HepG2 (cell line): Measurements from ENCODE around the gene RGS7. TPM values are rescaled to one million over a fixed set of nuclear protein-coding genes. Genes with fewer than 3 reads are reported as not detected.

Source experiments
- ATAC-seq: fragments of 200-7000 bp; cut with Tn5 transposase; 3 replicates; pipeline ENCODE4 v1.9.1; 2020; ENCODE audit warnings: mild to moderate bottlenecking, moderate library complexity
- BruUV-seq: library from RNA; stranded (reverse); fragments of 400-500 nt; replicated peaks from 2 replicates; lab custom pipeline; 2021; lab: Mats Ljungman, UMichigan
- CTCF ChIA-PET: fragments of 300-600 bp; formaldehyde crosslinking; extraction: SDS; loops from one replicate; lab custom pipeline; 2021; ENCODE audit warnings: low total read pairs, inconsistent platforms, low intra/inter-chr PET ratio; lab: Yijun Ruan, JAX
- POLR2A ChIA-PET: fragments of 350-600 bp; sonication (Branson Sonifier 250); formaldehyde crosslinking; loops from one replicate; lab custom pipeline; 2020; ENCODE audit warnings: antibody characterized with exemption, inconsistent platforms; lab: Yijun Ruan, JAX
- DNase-seq: peaks from one replicate; pipeline ENCODE4 v3.0.0-alpha.2; 2015; ENCODE audit warnings: low spot score
- FAIRE-seq: peaks from 3 replicates; lab custom pipeline; 2011; peaks lifted over from hg19 to GRCh38; lab: Jason Lieb, UNC
- H2AFZ ChIP-seq: one replicate; pipeline ENCODE4 v1.6.1; 2011; ENCODE audit warnings: low read length, inconsistent platforms
- H3K27ac ChIP-seq: fragments of 300-600 bp; 3 replicates; pipeline ENCODE4 v1.8.0; 2011; ENCODE audit warnings: mixed run types, mild to moderate bottlenecking, mixed read lengths, low read length, inconsistent platforms; ENCODE audit not compliant: insufficient read depth; ENCODE audit errors: extremely low read length
- H3K27me3 ChIP-seq, 2 experiments: fragments of 200-600 bp in 1 of 2; 2 replicates in 1 of 2; 3 replicates in 1 of 2; pipeline versions ENCODE4 v1.6.0 to v1.8.0; 2011; ENCODE audit warnings: low read length in 2 of 2, mild to moderate bottlenecking in 2 of 2, moderate library complexity in 2 of 2, inconsistent platforms in 1 of 2; ENCODE audit not compliant: insufficient read depth in 2 of 2, control insufficient read depth in 1 of 2
- H3K36me3 ChIP-seq, 2 experiments: fragments of 200-600 bp in 1 of 2; replicated peaks in 1 of 2; 2 replicates in 1 of 2; 3 replicates in 1 of 2; pipeline versions ENCODE4 v1.5.1 to v1.8.0; 2011; ENCODE audit warnings: low read length in 2 of 2, inconsistent platforms in 1 of 2; ENCODE audit not compliant: insufficient read depth in 2 of 2, control insufficient read depth in 1 of 2
- H3K4me1 ChIP-seq: 2 replicates; pipeline ENCODE4 v1.5.1; 2012; ENCODE audit warnings: low read length, inconsistent platforms; ENCODE audit not compliant: insufficient read depth
- H3K4me2 ChIP-seq: 2 replicates; pipeline ENCODE4 v1.6.0; 2011; ENCODE audit warnings: low read depth, low read length, inconsistent platforms
- H3K4me3 ChIP-seq, 3 experiments: fragments of 200-600 bp in 1 of 3; sonication (generic), shearing (Covaris generic) in 1 of 3; replicated peaks in 1 of 3; 2 replicates each; pipeline ENCODE4 v1.5.1; 2011 to 2016; ENCODE audit warnings: low read length in 3 of 3, inconsistent platforms in 2 of 3, low read depth in 2 of 3, mild to moderate bottlenecking in 2 of 3, control low read depth in 1 of 3, mixed read lengths in 1 of 3; ENCODE audit not compliant: insufficient read depth in 1 of 3
- H3K79me2 ChIP-seq: one replicate; pipeline ENCODE4 v1.6.1; 2011; ENCODE audit warnings: low read length, inconsistent platforms; ENCODE audit not compliant: insufficient read depth
- H3K9ac ChIP-seq: 2 replicates; pipeline ENCODE4 v1.6.0; 2011; ENCODE audit warnings: mild to moderate bottlenecking, low read depth, low read length, inconsistent platforms; ENCODE audit not compliant: insufficient read depth
- H3K9me3 ChIP-seq: 2 replicates; pipeline ENCODE4 v1.5.1; 2012; ENCODE audit warnings: mild to moderate bottlenecking, low read length
- H4K20me1 ChIP-seq: 2 replicates; pipeline ENCODE4 v1.6.0; 2011; ENCODE audit warnings: inconsistent platforms, mild to moderate bottlenecking, low read length, moderate library complexity; ENCODE audit not compliant: insufficient read depth
- AGO1 ChIP-seq: fragments of 200-400 bp; formaldehyde crosslinking; IDR thresholded peaks from 2 replicates; pipeline ENCODE4 v1.6.1; 2017; ENCODE audit warnings: mild to moderate bottlenecking, low read depth, low read length, moderate library complexity; ENCODE audit not compliant: poor library complexity, severe bottlenecking
- CENPX ChIP-seq: sonication (generic); formaldehyde crosslinking; IDR thresholded peaks from 2 replicates; pipeline ENCODE4 v1.9.0; 2021; ENCODE audit warnings: mild to moderate bottlenecking, missing genetic modification reagents, moderate library complexity
- FOSL1 ChIP-seq: sonication (generic); formaldehyde crosslinking; IDR thresholded peaks from 2 replicates; pipeline ENCODE4 v1.9.0; 2021; ENCODE audit warnings: missing genetic modification reagents, borderline replicate concordance
- IRF9 ChIP-seq: sonication (generic); formaldehyde crosslinking; IDR thresholded peaks from 2 replicates; pipeline ENCODE4 v1.8.0; 2022; ENCODE audit warnings: missing genetic modification reagents, mild to moderate bottlenecking, borderline replicate concordance
- KAT8 ChIP-seq: IDR thresholded peaks from 2 replicates; pipeline ENCODE4 v1.6.1; 2016; ENCODE audit warnings: missing genetic modification reagents, missing compliant biosample characterization
- PLRG1 ChIP-seq: fragments of 450-650 bp; conservative IDR thresholded peaks from 2 replicates; pipeline ENCODE4 v1.6.1; 2016
- POGZ ChIP-seq: sonication (generic); formaldehyde crosslinking; IDR thresholded peaks from 2 replicates; pipeline ENCODE4 v1.4.0; 2020; ENCODE audit warnings: mild to moderate bottlenecking, missing genetic modification reagents
- RXRB ChIP-seq: IDR thresholded peaks from 2 replicates; pipeline ENCODE4 v1.6.1; 2016; ENCODE audit warnings: borderline replicate concordance, missing genetic modification reagents, missing compliant biosample characterization
- SMAD3 ChIP-seq: sonication (generic); formaldehyde crosslinking; IDR thresholded peaks from 2 replicates; pipeline ENCODE4 v1.4.0; 2020; ENCODE audit warnings: missing genetic modification reagents
- SNAPC2 ChIP-seq: sonication (generic); formaldehyde crosslinking; IDR thresholded peaks from 2 replicates; pipeline ENCODE4 v1.8.1; 2022; ENCODE audit warnings: mild to moderate bottlenecking, missing genetic modification reagents
- TCF12 ChIP-seq, 2 experiments: fragments of 450-650 bp in 1 of 2; sonication (generic) in 1 of 2; formaldehyde crosslinking in 1 of 2; IDR thresholded peaks; 2 replicates each; pipeline versions ENCODE4 v1.6.1 to v1.8.0; 2017 to 2022; ENCODE audit warnings: antibody characterized with exemption in 1 of 2, mild to moderate bottlenecking in 1 of 2, missing genetic modification reagents in 1 of 2, moderate library complexity in 1 of 2
- ZBTB39 ChIP-seq: sonication (generic); formaldehyde crosslinking; IDR thresholded peaks from 2 replicates; pipeline ENCODE4 v1.5.0; 2020; ENCODE audit warnings: missing genetic modification reagents
- ZNF556 ChIP-seq: sonication (generic); formaldehyde crosslinking; IDR thresholded peaks from 2 replicates; pipeline ENCODE4 v1.4.0; 2020; ENCODE audit warnings: mild to moderate bottlenecking, missing genetic modification reagents, borderline replicate concordance
- ZNF7 ChIP-seq: IDR thresholded peaks from 2 replicates; pipeline ENCODE4 v1.6.1; 2016; ENCODE audit warnings: missing biosample characterization, missing genetic modification reagents
- ZNF768 ChIP-seq: sonication (generic); formaldehyde crosslinking; IDR thresholded peaks from 2 replicates; pipeline ENCODE4 v1.4.0; 2020; ENCODE audit warnings: missing genetic modification reagents
- whole genome bisulfite sequencing: methylation state at CpG from one replicate; pipeline ENCODE4 v1.1.6; 2017; ENCODE audit warnings: low lambda C conversion rate; 5-methylcytosine and 5-hydroxymethylcytosine counted together
- in situ Hi-C: cut with HindIII; loops from 2 replicates; pipeline ENCODE4 v1.10.0; 2017; ENCODE audit warnings: low pct_unique_long_range_greater_than_20kb; ENCODE audit not compliant: extremely low pct_ligation_motif_present
- intact Hi-C: fragments of 100-400 bp; cut with micrococcal nuclease; formaldehyde crosslinking; loops from one replicate; pipeline ENCODE4 v1.10.0; 2022; ENCODE audit not compliant: unreplicated experiment
- polyA plus RNA-seq, 8 experiments: library from polyadenylated mRNA; depleted of rRNA in 3 of 8; stranded (reverse) in 7 of 8; unstranded in 1 of 8; fragments of >200 nt; fragmentation: Illumina TruSeq in 4 of 8; extraction: Trizol in 4 of 8; gene quantifications; 2 replicates each; pipeline versions ENCODE4 v1.2.1 to v1.2.3, GENCODE V29; 2011 to 2016; ENCODE audit warnings: low read depth in 4 of 8, missing spikeins in 1 of 8, mixed read lengths in 1 of 8; ENCODE audit not compliant: insufficient read depth in 1 of 8
- total RNA-seq, 5 experiments: library from RNA; depleted of rRNA; stranded (reverse); fragments of >200 nt; fragmentation: Illumina TruSeq; extraction: Trizol; gene quantifications; 2 replicates each; pipeline ENCODE4 v1.2.3, GENCODE V29; 2016; ENCODE audit warnings: low read depth in 1 of 5

RGS7 gene
- total and polyA plus RNA-seq, 2 of the 13 experiments (the other 11 are each of a cell fraction or from before 2014, with no cell fraction given) = not detected

DNA sequence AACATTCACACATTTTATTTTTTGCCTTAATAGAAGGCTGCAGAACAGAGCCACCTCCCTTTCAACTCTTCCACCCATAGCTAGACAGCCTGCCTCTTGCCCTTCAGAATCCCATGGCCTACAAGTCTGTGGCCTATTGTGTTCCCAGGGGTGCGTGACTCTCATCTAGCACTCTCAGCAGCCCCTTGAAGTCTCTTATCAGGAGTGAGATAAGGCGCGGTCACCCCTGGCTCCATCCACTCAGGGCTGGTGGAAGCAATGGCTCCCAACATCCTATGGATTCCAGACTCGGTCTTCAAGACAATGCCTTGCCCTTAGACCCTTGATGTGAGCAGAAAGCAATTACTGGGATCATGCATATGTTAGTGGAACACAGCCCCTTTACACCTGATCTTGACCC lies 480.9 kb downstream of the RGS7 start:
- WGBS = 24% methylated on average over 3 of the region's 4 CpGs
- BruUV-seq = no TSS peak
- Histone ChIP-seq H3K9ac (no peak overlapping the region), H2AFZ (no peak overlapping the region), H3K79me2 (no peaks in the 10 kb centered on the region), H3K27ac (no peak overlapping the region), H4K20me1 (no peaks in the 10 kb centered on the region), H3K4me1 (no peaks in the 10 kb centered on the region), H3K27me3 (no peaks in the 10 kb centered on the region), H3K4me3 (no peak overlapping the region), H3K4me2 (no peak overlapping the region), H3K36me3 (no peaks in the 10 kb centered on the region), H3K9me3 (peaks cover 18% of the 10 kb centered on the region; the same call in 1 of the 2 replicates)
- intact Hi-C loops = no loop called here
- ATAC-seq (no peak), FAIRE-seq (no peak), DNase-seq (no peak)
- TF ChIP-seq ZNF768 (no peak), KAT8 (no peak), TCF12 (IDR thresholded peaks at IDR 0.05) (no peak), TCF12 (CRISPR knock-in tag; IDR thresholded peaks at IDR 0.05) (no peak)
- ChIA-PET POLR2A (no interaction called here), CTCF (no interaction called here)
- in situ Hi-C loops = loop anchor here (25.0 kb wide), 1 partner anchor 611 kb away; no protein-coding TSS in a partner anchor

- H3K27ac ChIP-seq = no peak overlapping the region
- H4K20me1 ChIP-seq = no peaks in the 10 kb centered on the region
- H3K36me3 ChIP-seq = no peaks in the 10 kb centered on the region
- H3K9ac ChIP-seq = no peak overlapping the region
- ATAC-seq (no peak), FAIRE-seq (no peak), DNase-seq (no peak)
- ChIA-PET POLR2A (no interaction called here), CTCF (no interaction called here)
- H3K4me3 ChIP-seq = no peak overlapping the region
- H3K4me2 ChIP-seq = no peak overlapping the region
- no TSS peak for BruUV-seq
- intact Hi-C loops = no loop called here
- H3K9me3 ChIP-seq = peaks cover 16% of the 10 kb centered on the region; the same call in 1 of the 2 replicates
- H3K4me1 ChIP-seq = peaks cover 10% of the 10 kb centered on the region; the same call in 1 of the 2 replicates
- in situ Hi-C loops = no loop called here
- H2AFZ ChIP-seq = no peak overlapping the region
- H3K79me2 ChIP-seq = no peaks in the 10 kb centered on the region
- H3K27me3 ChIP-seq = no peaks in the 10 kb centered on the region
- TF ChIP-seq RXRB (CRISPR knock-in tag) = no peak
- no peak for TF ChIP-seq PLRG1
- TF ChIP-seq IRF9 (CRISPR knock-in tag) = no peak
- TF ChIP-seq SMAD3 (CRISPR knock-in tag) = no peak
- no peak for TF ChIP-seq POGZ (CRISPR knock-in tag)
- TF ChIP-seq FOSL1 (CRISPR knock-in tag) = no peak
- no peak for TF ChIP-seq ZNF7 (CRISPR knock-in tag)
- TF ChIP-seq ZBTB39 (CRISPR knock-in tag) = no peak
- no peak for TF ChIP-seq SNAPC2
- no peak for TF ChIP-seq CENPX (CRISPR knock-in tag)
- no peak for TF ChIP-seq AGO1
- TF ChIP-seq ZNF556 = no peak
- WGBS = 17% methylated on average over 3 of the region's 3 CpGs
Observed at GRCh38 chr1:240869071-240869470, 487.9 kb downstream of the RGS7 start.
